ENCODE data around the gene SPCS3. TPM values are rescaled to one million over a fixed set of nuclear protein-coding genes. Genes with fewer than 3 reads are reported as not detected.

Gene SPCS3
- total and polyA plus RNA-seq, 2 experiments from 2014 or later = 102 to 148 TPM

DNA sequence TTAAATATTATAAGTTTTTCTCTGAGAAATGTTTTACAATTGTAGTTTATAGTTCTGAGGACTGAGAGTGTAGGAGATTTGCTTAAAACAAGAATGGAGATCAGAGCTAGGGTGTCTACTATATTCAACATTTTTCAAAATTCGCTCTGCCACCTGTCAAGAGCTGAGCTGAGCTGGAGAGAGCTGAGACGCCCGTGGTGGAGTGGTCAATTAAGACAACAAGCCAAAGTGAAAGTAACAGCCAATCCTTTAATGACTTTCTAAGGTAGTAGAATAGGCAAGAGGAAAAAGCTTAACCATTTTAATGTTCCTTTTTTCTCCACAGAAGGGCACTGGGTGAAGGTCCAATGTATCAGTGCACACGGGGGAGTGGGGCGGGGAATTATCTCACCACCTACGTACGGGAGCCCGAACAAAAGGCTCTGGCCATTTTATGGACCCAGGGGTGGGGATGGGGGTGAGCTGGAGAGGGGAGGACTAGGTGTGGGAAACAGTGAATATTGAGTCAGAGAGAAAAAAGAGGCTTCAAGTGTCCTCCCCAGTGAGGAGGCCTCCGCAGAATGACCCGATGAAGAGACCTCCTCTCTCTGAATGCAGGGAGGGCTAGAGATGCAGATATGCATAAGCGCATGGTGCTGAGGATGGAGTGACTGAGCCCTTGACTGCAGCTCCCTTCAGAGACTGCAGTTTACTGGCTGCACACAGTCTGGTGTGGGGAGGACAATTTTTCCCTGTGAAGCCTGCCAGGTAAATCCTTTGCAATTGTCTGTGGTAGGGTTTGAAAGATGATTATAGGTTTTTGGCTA lies 60.8 kb downstream of the SPCS3 start:
- DNase-seq (ENCODE audit: low spot score) = no peak
- Histone ChIP-seq H3K9me2 (replicated peaks; ENCODE audit: insufficient read depth) (no peaks in the 10 kb centered on the region), H2AFZ (no peak overlapping the region), H3K79me2 (no peaks in the 10 kb centered on the region), H3K4me3 (no peak overlapping the region), H3K4me1 (ENCODE audit: insufficient read depth) (no peaks in the 10 kb centered on the region), H3K4me2 (no peak overlapping the region), H3K27me3 (no peaks in the 10 kb centered on the region), H3K27ac (no peak overlapping the region), H3K9me3 (ENCODE audit: low read depth) (no peaks in the 10 kb centered on the region), H3K36me3 (replicated peaks; ENCODE audit: insufficient read depth, low read depth) (no peaks in the 10 kb centered on the region), H4K20me1 (ENCODE audit: insufficient read depth, poor library complexity, severe bottlenecking) (no peaks in the 10 kb centered on the region)
- TF ChIP-seq EZH2phosphoT487 (IDR thresholded peaks at IDR 0.05; ENCODE audit: low read depth, severe bottlenecking, unreplicated experiment) = no peak
- TF ChIP-seq EZH2 (IDR thresholded peaks at IDR 0.05; ENCODE audit: borderline replicate concordance) = no peak
- TF ChIP-seq, protein P1, sequence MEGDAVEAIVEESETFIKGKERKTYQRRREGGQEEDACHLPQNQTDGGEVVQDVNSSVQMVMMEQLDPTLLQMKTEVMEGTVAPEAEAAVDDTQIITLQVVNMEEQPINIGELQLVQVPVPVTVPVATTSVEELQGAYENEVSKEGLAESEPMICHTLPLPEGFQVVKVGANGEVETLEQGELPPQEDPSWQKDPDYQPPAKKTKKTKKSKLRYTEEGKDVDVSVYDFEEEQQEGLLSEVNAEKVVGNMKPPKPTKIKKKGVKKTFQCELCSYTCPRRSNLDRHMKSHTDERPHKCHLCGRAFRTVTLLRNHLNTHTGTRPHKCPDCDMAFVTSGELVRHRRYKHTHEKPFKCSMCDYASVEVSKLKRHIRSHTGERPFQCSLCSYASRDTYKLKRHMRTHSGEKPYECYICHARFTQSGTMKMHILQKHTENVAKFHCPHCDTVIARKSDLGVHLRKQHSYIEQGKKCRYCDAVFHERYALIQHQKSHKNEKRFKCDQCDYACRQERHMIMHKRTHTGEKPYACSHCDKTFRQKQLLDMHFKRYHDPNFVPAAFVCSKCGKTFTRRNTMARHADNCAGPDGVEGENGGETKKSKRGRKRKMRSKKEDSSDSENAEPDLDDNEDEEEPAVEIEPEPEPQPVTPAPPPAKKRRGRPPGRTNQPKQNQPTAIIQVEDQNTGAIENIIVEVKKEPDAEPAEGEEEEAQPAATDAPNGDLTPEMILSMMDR (IDR thresholded peaks at IDR 0.05; ENCODE audit: poor library complexity) = no peak
- 82% methylated on average over 11 of the region's 11 CpGs for WGBS (ENCODE audit: low lambda C conversion rate, missing lambda C conversion rate)

Other genes with a start within 250 kb of the SPCS3 start
- not detected in 2 replicates for gene SPATA4, start 124.4 kb upstream of the SPCS3 start, total RNA-seq
- gene SPATA4, start 124.4 kb upstream of the SPCS3 start, polyA plus RNA-seq = 1.1 TPM in 1 of 2 replicates, not detected in the other
- gene ASB5, start 50.7 kb upstream of the SPCS3 start, total RNA-seq = 0.10 TPM in 1 of 2 replicates, not detected in the other
- gene ASB5, start 50.7 kb upstream of the SPCS3 start, polyA plus RNA-seq = 0.30 TPM in 1 of 2 replicates, not detected in the other